ENCODE measurements around the gene ADK. TPM values are rescaled to one million over a fixed set of nuclear protein-coding genes. Genes with fewer than 3 reads are reported as not detected.
A peak's percentile ranks its signal among the peaks of the same experiment; 100 is the strongest.

ADK gene
- total and polyA plus RNA-seq, 2 experiments from 2014 or later: 46.7 to 53.7 TPM

DNA sequence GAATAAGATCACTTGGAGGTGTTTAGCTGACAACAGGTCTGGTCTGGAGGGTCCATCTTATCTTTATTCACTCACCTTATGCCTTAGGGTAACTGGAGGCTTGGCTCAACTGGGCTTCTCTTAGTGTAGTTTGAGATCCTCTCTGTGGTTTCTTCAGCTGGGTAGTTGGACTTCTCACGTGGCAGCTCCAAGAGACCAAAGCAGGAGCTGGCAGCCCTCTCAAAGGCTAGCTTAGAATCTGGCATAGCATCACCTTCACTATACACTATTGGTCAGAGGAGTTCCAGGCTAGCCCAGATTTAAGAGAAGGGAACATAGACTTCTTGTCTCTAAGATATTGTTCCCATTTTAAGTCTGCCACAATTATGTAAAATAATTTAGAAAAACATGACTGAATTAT is 16.4 kb downstream of the ADK start:
- Histone ChIP-seq H3K9me2 (replicated peaks; ENCODE audit: insufficient read depth) (no peaks in the 10 kb centered on the region), H2AFZ (no peak overlapping the region), H3K79me2 (peaks cover 28% of the 10 kb centered on the region), H3K9me3 (ENCODE audit: low read depth) (no peaks in the 10 kb centered on the region), H3K36me3 (replicated peaks; ENCODE audit: insufficient read depth, low read depth) (no peaks in the 10 kb centered on the region), H3K4me1 (ENCODE audit: insufficient read depth) (peaks cover 13% of the 10 kb centered on the region), H3K4me2 (no peak overlapping the region), H3K27ac (no peak overlapping the region), H4K20me1 (ENCODE audit: insufficient read depth, poor library complexity, severe bottlenecking) (no peaks in the 10 kb centered on the region), H3K4me3 (no peak overlapping the region), H3K27me3 (no peaks in the 10 kb centered on the region)
- DNase-seq (ENCODE audit: low spot score): no peak
- WGBS (ENCODE audit: low lambda C conversion rate, missing lambda C conversion rate): 79% methylated on average over 1 of the region's 1 CpG
- TF ChIP-seq, protein P1, sequence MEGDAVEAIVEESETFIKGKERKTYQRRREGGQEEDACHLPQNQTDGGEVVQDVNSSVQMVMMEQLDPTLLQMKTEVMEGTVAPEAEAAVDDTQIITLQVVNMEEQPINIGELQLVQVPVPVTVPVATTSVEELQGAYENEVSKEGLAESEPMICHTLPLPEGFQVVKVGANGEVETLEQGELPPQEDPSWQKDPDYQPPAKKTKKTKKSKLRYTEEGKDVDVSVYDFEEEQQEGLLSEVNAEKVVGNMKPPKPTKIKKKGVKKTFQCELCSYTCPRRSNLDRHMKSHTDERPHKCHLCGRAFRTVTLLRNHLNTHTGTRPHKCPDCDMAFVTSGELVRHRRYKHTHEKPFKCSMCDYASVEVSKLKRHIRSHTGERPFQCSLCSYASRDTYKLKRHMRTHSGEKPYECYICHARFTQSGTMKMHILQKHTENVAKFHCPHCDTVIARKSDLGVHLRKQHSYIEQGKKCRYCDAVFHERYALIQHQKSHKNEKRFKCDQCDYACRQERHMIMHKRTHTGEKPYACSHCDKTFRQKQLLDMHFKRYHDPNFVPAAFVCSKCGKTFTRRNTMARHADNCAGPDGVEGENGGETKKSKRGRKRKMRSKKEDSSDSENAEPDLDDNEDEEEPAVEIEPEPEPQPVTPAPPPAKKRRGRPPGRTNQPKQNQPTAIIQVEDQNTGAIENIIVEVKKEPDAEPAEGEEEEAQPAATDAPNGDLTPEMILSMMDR (IDR thresholded peaks at IDR 0.05; ENCODE audit: poor library complexity): no peak
- no peak for TF ChIP-seq EZH2phosphoT487 (IDR thresholded peaks at IDR 0.05; ENCODE audit: low read depth, severe bottlenecking, unreplicated experiment)

DNA sequence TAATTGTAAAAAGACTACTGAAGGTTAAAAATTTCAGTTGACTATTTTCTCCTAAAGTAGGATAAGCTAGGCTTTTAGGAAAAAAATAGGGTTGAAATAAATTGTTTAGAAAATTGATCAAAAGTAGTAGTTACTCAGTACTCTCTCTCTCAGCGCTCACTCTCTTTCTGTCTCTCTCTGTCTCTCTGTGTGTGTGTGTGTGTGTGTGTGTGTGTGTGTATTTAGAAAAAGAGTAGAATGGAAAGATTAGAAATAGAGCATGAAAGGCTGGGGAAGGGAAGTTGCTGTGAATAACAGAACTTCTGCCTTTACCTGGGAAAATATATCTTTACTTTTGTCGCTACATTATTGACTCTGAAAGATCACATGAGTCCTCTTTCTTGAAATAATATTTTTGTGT is 20.6 kb downstream of the ADK start:
- TF ChIP-seq EZH2 (IDR thresholded peaks at IDR 0.05; ENCODE audit: borderline replicate concordance) (no peak), EZH2phosphoT487 (IDR thresholded peaks at IDR 0.05; ENCODE audit: low read depth, severe bottlenecking, unreplicated experiment) (no peak)
- TF ChIP-seq, protein P1 (IDR thresholded peaks at IDR 0.05; ENCODE audit: poor library complexity): no peak
- 72% methylated on average over 2 of the region's 2 CpGs for WGBS (ENCODE audit: low lambda C conversion rate, missing lambda C conversion rate)

DNA sequence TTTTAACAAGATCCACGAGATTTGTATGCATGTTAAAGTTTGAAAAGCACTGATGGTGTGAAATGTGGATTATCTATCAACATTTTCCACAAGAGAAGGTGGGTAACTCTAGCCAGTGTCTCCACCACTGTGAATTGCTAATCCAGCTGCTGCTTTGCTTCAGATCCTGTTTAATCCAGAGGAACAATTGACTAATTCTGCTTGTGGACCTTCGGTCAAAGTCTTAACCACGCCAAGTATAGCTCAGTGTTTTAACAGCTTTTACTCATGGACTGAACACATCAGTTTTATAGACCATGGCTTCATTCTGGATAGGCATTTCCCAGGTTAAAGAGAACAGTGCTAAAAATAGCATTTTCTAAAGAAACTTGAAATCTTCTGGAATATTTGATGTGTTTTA is 23.5 kb downstream of the ADK start:
- Histone ChIP-seq H3K4me2 (no peak overlapping the region), H3K36me3 (replicated peaks; ENCODE audit: insufficient read depth, low read depth) (no peaks in the 10 kb centered on the region), H3K4me1 (ENCODE audit: insufficient read depth) (peaks cover 14% of the 10 kb centered on the region), H3K27me3 (no peaks in the 10 kb centered on the region), H3K9me3 (ENCODE audit: low read depth) (no peaks in the 10 kb centered on the region), H3K79me2 (peaks cover 22% of the 10 kb centered on the region), H3K27ac (peak overlapping the region; percentile 98), H4K20me1 (ENCODE audit: insufficient read depth, poor library complexity, severe bottlenecking) (no peaks in the 10 kb centered on the region), H2AFZ (no peak overlapping the region), H3K9me2 (replicated peaks; ENCODE audit: insufficient read depth) (no peaks in the 10 kb centered on the region), H3K4me3 (no peak overlapping the region)
- DNase-seq (ENCODE audit: low spot score): peak; percentile 50
- WGBS (ENCODE audit: low lambda C conversion rate, missing lambda C conversion rate): 59% methylated on average over 3 of the region's 3 CpGs
- TF ChIP-seq, protein P1 (IDR thresholded peaks at IDR 0.05; ENCODE audit: poor library complexity): no peak
- no peak for TF ChIP-seq EZH2 (IDR thresholded peaks at IDR 0.05; ENCODE audit: borderline replicate concordance)
- no peak for TF ChIP-seq EZH2phosphoT487 (IDR thresholded peaks at IDR 0.05; ENCODE audit: low read depth, severe bottlenecking, unreplicated experiment)

More for the DNA sequence above, 20.6 kb downstream of the ADK start:
- Histone ChIP-seq H3K79me2 (peaks cover 18% of the 10 kb centered on the region), H3K27ac (peak overlapping the region; percentile 29), H4K20me1 (ENCODE audit: insufficient read depth, poor library complexity, severe bottlenecking) (no peaks in the 10 kb centered on the region), H3K27me3 (no peaks in the 10 kb centered on the region), H2AFZ (no peak overlapping the region), H3K4me2 (peak overlapping the region; percentile 9), H3K36me3 (replicated peaks; ENCODE audit: insufficient read depth, low read depth) (no peaks in the 10 kb centered on the region), H3K4me1 (ENCODE audit: insufficient read depth) (peaks cover 10% of the 10 kb centered on the region), H3K9me3 (ENCODE audit: low read depth) (no peaks in the 10 kb centered on the region), H3K4me3 (no peak overlapping the region), H3K9me2 (replicated peaks; ENCODE audit: insufficient read depth) (no peaks in the 10 kb centered on the region)
- no peak for DNase-seq (ENCODE audit: low spot score)
